Natural killer cell treated with Interleukin-12 subunit alpha and Interleukin-12 subunit beta and Interleukin-15 and Interleukin-18, amount 100 ng/mL, for 72 hours (primary cell): ENCODE data around the gene CFAP20DC. TPM values are rescaled to one million over a fixed set of nuclear protein-coding genes. Genes with fewer than 3 reads are reported as not detected.
"Not testable (repeated sequence)": the region's sequence is repeated elsewhere in the genome, so short reads cannot be mapped to it uniquely, and the experiment has no call there.

Experiments used
- ATAC-seq, 2 donors: fragments of 150-1000 bp; cut with Tn5 transposase in 1 of 2; sonication (Bioruptor Pico), chemical (Tn5 transposase) in 1 of 2; 2 replicates each; pipeline ENCODE4 v1.10.0; 2021
- DNase-seq: peaks from one replicate; pipeline ENCODE4 v3.0.0; 2022; ENCODE audit warnings: low spot score
- H3K27ac Mint-ChIP-seq, 2 donors: 1 replicate in 1 of 2; 2 replicates in 1 of 2; pipeline ENCODE4 v1.8.0; 2022; ENCODE audit warnings: mixed read lengths in 2 of 2, mild to moderate bottlenecking in 1 of 2, moderate library complexity in 1 of 2
- H3K27me3 Mint-ChIP-seq, 2 donors: 1 replicate in 1 of 2; 2 replicates in 1 of 2; pipeline ENCODE4 v1.8.0; 2022; ENCODE audit warnings: mixed read lengths in 2 of 2
- H3K36me3 Mint-ChIP-seq: one replicate; pipeline ENCODE4 v1.8.0; 2022; ENCODE audit warnings: mixed read lengths
- H3K4me1 Mint-ChIP-seq, 2 donors: 1 replicate in 1 of 2; 2 replicates in 1 of 2; pipeline ENCODE4 v1.8.0; 2022; ENCODE audit warnings: low read depth in 2 of 2, mixed read lengths in 2 of 2, mild to moderate bottlenecking in 1 of 2
- H3K4me3 Mint-ChIP-seq: one replicate; pipeline ENCODE4 v1.8.0; 2022; ENCODE audit warnings: mixed read lengths
- H3K9me3 Mint-ChIP-seq: 2 replicates; pipeline ENCODE4 v1.8.0; 2022; ENCODE audit warnings: mixed read lengths
- total RNA-seq, 2 donors: library from RNA; stranded (reverse); gene quantifications; one replicate each; pipeline ENCODE4 v1.2.3, GENCODE V29; 2022

CFAP20DC gene
- total RNA-seq, 2 donors from 2014 or later: 0.61 to 0.71 TPM

DNA sequence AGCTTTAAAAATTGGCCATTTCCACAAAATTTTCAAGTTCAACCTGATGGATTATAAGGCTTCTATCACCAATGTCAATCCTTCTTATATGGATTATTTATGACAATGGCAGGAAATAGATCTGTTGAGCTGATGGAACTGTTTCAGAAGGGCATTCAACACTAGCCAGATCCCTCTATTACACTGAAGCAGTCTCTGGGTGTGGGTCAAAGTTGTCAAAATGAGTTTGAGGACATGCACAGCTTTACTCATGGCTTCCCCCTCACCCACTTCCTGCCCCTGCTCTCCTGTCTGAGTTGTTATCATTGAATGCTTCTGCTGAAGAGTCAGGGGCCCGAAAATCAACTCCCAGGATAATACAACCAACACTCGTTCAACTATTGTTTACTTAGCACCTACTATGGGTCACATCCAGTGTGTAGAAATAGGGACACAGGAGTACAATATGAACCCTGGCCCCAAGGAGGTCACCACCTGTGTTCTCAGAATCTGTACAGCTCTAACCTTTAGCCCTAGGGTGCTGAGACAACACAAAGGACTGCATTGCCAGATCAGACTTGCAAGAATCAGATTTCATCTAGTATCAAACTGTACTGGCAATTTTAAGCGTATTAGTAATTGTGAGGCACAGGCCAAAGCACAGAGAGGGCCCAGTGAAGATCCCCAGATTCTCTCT lies 341.6 kb downstream of the CFAP20DC start:
- H3K36me3 Mint-ChIP-seq: no peaks in the 10 kb centered on the region
- peaks cover 0 to 6% of the 10 kb centered on the region in 2 donors for H3K27me3 Mint-ChIP-seq
- no peak overlapping the region for H3K4me3 Mint-ChIP-seq
- peaks cover 2% of the 10 kb centered on the region for H3K9me3 Mint-ChIP-seq
- ATAC-seq (no peak), DNase-seq (no peak)
- no peak overlapping the region for H3K27ac Mint-ChIP-seq
- H3K4me1 Mint-ChIP-seq: no peaks in the 10 kb centered on the region

DNA sequence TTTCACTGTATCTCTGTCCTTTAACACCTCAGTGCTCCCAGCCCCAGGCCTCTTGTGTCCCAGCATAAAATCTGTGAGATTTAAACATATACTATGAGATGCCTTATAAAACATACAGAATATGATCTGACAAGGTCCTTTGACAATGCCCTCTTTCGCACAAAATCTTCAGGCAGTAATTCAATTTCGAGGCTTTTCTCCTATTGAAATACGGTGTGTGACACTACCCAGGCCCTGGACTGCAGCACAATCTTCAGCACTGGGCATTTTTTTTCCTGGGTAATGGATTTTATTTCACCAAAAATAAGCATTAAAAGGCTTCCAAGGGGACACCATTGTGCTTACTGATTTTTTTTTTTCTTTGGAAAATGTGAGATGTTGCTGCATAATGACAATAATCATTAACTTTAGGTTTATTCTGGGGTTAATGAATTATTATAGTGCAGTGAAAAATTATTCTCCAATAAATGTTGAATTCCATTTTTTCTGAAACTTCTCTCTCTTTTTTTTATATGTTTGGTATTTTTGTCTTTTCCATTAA lies 342.4 kb downstream of the CFAP20DC start:
- Mint-ChIP-seq H3K27me3 (peaks cover 0 to 6% of the 10 kb centered on the region in 2 donors), H3K4me3 (no peak overlapping the region), H3K9me3 (peaks cover 2% of the 10 kb centered on the region), H3K36me3 (no peaks in the 10 kb centered on the region), H3K4me1 (no peaks in the 10 kb centered on the region), H3K27ac (no peak overlapping the region)
- ATAC-seq (no peak), DNase-seq (no peak)

DNA sequence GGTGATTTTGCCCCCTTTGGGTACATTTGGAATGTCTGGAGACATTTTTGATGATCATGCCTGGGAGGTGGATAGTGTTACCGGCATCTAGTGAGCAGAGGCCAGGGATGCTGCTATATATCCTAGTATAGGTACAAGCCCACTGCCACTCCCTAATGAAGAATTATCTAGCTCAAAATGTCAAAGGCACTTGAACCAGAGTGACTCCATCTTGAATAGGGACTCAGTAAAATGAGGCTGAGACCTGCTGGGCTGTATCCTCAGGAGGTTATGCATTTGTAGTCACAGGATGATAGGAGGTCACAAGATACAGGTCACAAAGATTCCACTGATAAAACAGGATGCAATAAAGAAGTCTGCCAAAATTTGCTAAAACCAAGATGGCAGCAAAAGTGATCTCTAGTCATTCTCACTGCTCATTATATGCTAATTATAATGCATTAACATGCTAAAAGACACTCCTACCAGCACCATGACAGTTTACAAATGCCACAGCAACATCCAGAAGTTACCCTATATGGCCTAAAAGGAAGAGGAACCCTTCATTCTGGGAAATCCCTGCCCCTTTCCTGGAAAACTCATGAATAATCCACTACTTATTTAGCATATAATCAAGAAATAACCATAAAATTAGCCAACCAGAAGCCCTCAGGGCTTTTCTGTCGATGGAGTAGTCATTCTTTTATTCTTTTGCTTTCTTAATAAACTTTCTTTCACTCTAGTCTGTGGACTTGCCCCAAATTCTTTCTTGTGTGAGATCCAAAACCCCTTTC lies 343.2 kb downstream of the CFAP20DC start:
- ATAC-seq: no peak
- DNase-seq: no peak
- Mint-ChIP-seq H3K27me3 (peaks cover 0 to 6% of the 10 kb centered on the region in 2 donors), H3K36me3 (no peaks in the 10 kb centered on the region), H3K9me3 (peaks cover 2% of the 10 kb centered on the region), H3K4me3 (no peak overlapping the region), H3K27ac (no peak overlapping the region), H3K4me1 (no peaks in the 10 kb centered on the region)

DNA sequence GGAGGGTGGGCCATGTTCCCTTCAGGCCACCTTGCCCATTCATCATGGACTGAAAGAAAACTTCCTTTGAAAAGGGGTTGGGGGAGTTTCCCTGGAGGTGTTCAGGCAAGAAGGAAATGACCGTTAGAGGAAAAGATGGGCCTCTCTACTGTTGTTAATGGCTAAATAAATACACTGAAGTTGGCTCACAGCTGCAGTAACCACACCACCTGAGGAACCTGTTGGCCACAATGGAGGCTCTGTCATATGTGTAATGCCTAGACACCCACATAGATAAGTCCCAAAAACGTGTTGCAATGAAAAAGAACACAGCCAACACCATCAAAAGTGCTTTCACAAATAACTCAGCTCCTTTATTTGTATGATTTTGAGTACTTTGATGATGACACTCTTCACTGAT lies 345.1 kb downstream of the CFAP20DC start:
- DNase-seq (no peak), ATAC-seq (no peak)
- no peak overlapping the region for H3K4me3 Mint-ChIP-seq
- H3K4me1 Mint-ChIP-seq: no peaks in the 10 kb centered on the region
- no peak overlapping the region for H3K27ac Mint-ChIP-seq
- peaks cover 3 to 12% of the 10 kb centered on the region in 2 donors for H3K27me3 Mint-ChIP-seq
- H3K36me3 Mint-ChIP-seq: no peaks in the 10 kb centered on the region
- peaks cover 2% of the 10 kb centered on the region for H3K9me3 Mint-ChIP-seq

DNA sequence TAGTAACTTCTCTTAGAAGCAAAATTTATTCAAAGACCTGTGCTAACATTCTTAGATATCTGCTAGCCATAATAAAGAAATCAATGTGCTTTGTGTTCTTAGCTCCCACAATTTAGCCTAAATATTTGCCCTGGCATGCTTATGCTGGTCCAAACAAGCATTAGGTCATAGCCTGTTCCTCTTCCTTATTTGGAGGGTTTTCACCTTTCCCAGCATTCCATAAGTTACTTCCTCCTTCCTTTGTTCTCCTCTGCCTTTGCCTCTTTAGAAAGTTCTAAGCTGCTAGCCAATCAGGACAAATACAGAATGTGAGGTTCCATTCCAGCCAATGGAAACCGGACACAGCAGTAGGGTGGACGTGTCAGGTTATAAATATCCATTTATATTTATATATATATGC lies 345.5 kb downstream of the CFAP20DC start:
- ATAC-seq, DNase-seq, H3K4me3 Mint-ChIP-seq, H3K4me1 Mint-ChIP-seq, H3K27ac Mint-ChIP-seq, H3K36me3 Mint-ChIP-seq, H3K9me3 Mint-ChIP-seq: not testable (repeated sequence)
- H3K27me3 Mint-ChIP-seq: peaks cover 3 to 12% of the 10 kb centered on the region in 2 donors

DNA sequence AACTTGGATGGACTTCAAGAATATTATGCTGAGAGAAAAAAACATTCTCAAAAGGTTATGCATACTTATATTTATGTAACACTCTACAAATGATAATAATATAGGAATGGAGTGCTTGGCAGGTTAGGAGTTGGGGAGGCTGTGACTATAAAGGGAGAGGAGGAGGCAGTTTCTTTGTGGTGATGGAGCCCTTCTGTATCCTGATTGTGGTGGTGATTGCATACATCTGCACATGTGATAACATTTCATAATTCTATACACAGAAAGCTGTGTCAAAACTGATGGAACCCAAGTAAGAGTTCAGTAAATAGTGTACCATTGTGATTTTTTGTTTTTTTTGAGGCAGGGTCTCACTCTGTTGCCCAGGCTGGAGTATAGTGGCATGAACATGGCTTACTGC lies 351.6 kb downstream of the CFAP20DC start:
- no peak for ATAC-seq
- Mint-ChIP-seq H3K27me3 (peaks cover 6 to 8% of the 10 kb centered on the region in 2 donors), H3K36me3 (no peaks in the 10 kb centered on the region), H3K9me3 (no peaks in the 10 kb centered on the region), H3K4me1 (peaks cover 0 to 6% of the 10 kb centered on the region in 2 donors), H3K4me3 (no peak overlapping the region), H3K27ac (no peak overlapping the region)
- no peak for DNase-seq

DNA sequence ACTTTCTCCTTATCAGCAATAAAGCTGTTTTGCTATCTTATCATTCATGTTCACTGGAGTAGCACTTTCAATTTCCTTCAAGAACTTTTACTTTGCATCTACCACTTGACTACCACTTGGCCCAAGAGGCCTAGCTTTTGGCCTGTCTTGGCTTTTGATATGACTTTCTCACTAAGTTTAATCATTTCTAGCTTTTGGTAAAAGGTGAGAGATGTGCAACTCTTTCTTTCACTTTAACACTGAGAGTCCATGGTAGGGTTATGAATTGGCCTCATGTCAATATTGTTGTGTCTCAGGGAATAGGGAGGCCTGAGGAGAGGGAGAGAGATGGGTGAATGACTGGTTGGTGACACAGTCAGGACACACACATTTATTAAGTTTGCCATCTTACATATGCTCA lies 352.3 kb downstream of the CFAP20DC start:
- Mint-ChIP-seq H3K9me3 (no peaks in the 10 kb centered on the region), H3K27me3 (peaks cover 6 to 8% of the 10 kb centered on the region in 2 donors), H3K4me3 (no peak overlapping the region), H3K27ac (no peak overlapping the region), H3K4me1 (peaks cover 0 to 6% of the 10 kb centered on the region in 2 donors), H3K36me3 (no peaks in the 10 kb centered on the region)
- ATAC-seq (peak in 1 of 2 donors; percentile 61), DNase-seq (no peak)

DNA sequence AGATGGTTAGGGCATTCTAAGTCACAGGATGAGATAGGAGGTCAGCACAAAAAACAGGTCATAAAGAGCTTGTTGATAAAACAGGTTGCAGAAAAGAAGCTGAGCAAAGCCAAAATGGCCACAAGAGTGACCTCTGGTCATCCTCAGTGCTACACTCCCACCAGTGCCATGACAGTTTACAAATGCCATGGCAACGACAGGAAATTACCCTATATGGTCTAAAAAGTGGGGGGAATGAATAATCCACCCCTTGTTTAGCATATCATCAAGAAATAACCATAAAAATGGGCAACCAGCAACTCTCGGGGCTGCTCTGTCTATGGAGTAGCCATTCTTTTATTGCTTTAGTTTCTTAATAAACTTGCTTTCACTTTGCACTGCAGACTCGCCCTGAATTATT lies 353.0 kb downstream of the CFAP20DC start:
- not testable (repeated sequence) for DNase-seq, H3K27ac Mint-ChIP-seq, H3K4me1 Mint-ChIP-seq, H3K27me3 Mint-ChIP-seq, H3K9me3 Mint-ChIP-seq, ATAC-seq, H3K4me3 Mint-ChIP-seq, H3K36me3 Mint-ChIP-seq

DNA sequence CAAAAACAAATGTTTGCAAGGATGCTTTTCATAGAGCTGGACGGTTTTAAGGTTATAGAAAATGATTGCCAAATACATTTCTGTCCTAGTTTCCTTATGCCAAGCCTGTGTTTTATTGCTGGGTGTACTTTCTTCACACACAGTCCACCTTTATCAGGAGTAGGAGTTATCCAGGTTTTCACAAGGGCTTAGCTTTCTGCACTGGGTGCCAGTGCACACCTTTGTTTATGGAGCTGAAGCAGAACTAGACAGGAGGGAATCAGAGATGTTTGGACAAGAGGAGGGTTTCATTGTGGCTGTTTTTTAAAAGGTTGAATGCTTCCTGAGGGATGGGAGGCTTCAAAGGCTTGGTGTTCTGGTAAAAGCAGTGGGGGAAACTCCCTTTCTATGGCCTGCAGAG lies 353.7 kb downstream of the CFAP20DC start:
- Mint-ChIP-seq H3K36me3 (no peaks in the 10 kb centered on the region), H3K4me3 (no peak overlapping the region), H3K27me3 (peaks cover 6 to 8% of the 10 kb centered on the region in 2 donors), H3K9me3 (no peaks in the 10 kb centered on the region), H3K4me1 (peaks cover 0 to 6% of the 10 kb centered on the region in 2 donors), H3K27ac (no peak overlapping the region)
- no peak for DNase-seq
- no peak for ATAC-seq

DNA sequence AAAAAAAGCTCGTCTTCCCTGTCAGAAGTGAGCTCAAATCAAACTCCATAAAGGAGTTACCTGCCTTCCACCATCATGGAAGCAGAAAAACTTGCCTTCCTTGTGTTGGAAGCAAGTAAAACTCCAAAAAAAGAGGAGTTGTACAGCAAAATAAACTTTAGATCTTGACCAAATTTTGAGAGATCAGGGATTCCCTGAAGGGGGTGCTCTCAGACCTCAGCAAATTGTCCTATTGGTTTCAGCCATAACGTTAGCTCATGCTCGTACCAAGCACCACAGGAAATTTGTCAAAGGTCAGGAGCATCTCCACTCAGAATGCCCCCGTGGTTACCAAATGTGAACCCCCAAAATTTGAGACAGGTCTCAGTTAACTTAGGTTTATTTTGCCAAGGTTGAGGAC lies 354.5 kb downstream of the CFAP20DC start:
- ATAC-seq, H3K36me3 Mint-ChIP-seq, H3K27me3 Mint-ChIP-seq, H3K4me1 Mint-ChIP-seq, H3K27ac Mint-ChIP-seq, H3K9me3 Mint-ChIP-seq, DNase-seq, H3K4me3 Mint-ChIP-seq: not testable (repeated sequence)

DNA sequence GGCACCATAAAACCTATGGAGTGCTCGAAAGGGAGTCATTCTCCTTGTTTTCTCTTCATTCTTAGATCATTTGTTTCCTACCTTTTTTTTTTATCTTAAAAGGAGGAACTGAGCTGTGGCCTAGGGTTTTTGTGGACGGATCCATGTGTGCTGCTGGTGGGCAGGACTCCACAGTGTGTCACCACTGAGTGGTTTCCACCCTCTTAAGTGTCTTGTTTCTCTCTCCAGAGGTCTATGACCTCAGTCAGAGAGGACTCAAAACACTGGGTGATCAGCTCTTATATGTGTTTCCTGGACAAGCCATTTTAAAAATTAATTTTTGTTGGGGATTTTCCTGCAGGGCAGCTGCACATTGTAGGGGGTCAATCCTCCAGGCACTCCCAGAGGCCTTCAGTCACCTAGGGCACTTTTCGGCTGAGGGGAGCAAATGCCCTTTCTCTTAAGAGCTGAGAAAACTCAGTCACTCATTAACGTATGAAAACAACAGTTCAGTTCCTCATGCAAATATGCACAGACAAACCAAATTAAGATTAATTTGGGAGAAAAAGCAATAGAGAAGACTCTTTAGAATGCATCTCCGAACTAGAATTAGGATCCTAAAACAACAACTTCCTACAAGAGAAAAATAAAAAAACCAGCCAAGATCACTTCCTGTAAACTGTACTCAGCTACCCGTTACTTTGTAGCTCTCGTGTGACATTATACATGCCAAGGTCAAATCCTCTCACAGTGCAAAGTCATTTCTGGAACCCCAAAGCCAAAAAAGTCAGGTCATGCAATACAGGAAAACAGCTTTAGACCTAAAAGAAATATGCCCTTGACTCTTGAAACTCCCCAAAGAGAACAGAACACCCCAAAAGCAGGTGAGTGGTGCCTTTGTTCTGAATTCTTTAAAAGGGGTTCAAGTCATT lies 355.6 kb downstream of the CFAP20DC start:
- DNase-seq (no peak), ATAC-seq (no peak)
- Mint-ChIP-seq H3K27me3 (peaks cover 0 to 10% of the 10 kb centered on the region in 2 donors), H3K4me3 (no peak overlapping the region), H3K27ac (no peak overlapping the region), H3K9me3 (peaks cover 3% of the 10 kb centered on the region), H3K36me3 (no peaks in the 10 kb centered on the region), H3K4me1 (peaks cover 0 to 6% of the 10 kb centered on the region in 2 donors)

DNA sequence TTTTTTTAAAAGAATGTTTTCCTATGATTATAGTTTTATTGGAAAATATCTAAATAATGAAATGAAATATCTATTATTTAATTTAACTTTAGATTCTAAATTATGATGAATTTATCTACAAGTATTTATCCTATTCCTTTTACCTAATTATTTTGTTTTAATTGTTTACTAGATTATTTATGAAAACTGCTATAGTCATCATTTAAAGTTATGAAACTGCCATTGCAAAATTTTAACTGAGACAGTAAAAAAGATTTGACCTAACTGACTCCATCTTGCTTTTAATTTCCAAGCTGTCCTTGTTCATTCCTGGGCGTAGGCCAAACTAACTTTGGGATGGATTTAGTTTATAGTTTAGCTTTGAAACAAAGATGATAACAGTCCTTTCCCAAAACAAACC lies 357.3 kb downstream of the CFAP20DC start:
- Mint-ChIP-seq H3K4me3 (no peak overlapping the region), H3K36me3 (no peaks in the 10 kb centered on the region), H3K27ac (no peak overlapping the region), H3K9me3 (peaks cover 3% of the 10 kb centered on the region), H3K27me3 (peaks cover 0 to 9% of the 10 kb centered on the region in 2 donors), H3K4me1 (peaks cover 0 to 5% of the 10 kb centered on the region in 2 donors)
- no peak for DNase-seq
- no peak for ATAC-seq
